ENCODE measurements around the gene GCN1.

The GCN1 gene

DNA sequence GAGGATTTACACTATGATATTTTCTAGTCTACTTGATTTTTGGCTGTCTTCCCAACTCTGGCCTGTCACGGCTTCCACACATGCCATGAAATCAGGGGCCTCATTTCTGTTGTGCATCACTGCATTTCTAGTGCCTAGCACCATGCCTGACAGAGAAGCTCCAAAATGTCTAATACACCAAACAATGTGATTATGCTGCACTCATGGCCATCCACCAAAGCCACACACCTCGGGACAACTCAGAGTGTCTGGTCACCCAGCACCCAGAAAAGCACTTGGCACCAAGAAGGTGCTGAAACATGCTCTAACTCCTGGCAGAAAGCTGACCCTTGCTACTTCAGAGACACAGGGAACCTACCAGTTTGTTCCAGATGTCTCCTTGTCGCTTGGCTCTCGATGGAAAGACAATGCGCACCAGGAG is 11.3 kb downstream of the GCN1 start:
- no peak for DNase-seq (ENCODE audit: low read depth, low spot score)

GRCh38 chr12:120181991-120182631 is 12.4 kb downstream of the GCN1 start:
- no peak for DNase-seq (ENCODE audit: low read depth, low spot score)

DNA sequence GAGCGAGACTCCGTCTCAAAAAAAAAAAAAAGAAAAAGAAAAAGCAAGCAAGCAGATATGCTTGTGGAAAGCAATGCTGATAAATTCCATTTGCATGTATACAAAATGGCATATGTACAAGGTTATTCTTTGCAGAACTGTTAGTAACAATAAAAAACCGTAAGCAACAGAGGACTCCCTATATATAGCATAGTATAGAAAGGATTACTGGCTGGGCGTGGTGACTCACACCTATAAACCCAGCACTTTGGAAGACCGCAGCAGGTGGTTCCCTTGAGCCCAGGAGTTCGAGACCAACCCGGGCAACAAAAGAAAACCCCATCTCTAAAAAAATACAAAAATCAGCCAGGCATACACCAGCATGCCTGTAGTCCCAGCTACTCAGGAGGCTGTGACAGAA is 13.5 kb downstream of the GCN1 start:
- DNase-seq (ENCODE audit: low read depth, low spot score), result no peak

DNA sequence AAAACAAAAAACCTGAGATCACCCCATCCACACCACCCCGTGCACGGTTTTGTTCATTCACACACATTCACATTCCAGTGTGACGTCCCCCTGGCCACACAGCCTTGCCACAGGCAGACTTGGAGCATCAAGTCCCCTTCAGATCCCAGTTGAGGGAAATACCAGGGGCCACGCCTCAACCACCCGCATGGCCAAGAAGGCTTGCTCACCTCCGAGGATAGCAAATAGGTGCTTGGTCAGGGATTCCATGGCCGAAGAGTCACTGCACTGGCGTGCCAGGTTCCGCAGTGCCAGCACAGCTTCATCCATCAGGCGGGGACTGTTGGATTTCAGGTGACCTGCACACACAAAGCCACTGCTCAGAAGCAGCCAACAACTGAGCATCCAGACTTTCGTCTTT is 19.0 kb downstream of the GCN1 start:
- DNase-seq (ENCODE audit: low read depth, low spot score), result no peak

DNA sequence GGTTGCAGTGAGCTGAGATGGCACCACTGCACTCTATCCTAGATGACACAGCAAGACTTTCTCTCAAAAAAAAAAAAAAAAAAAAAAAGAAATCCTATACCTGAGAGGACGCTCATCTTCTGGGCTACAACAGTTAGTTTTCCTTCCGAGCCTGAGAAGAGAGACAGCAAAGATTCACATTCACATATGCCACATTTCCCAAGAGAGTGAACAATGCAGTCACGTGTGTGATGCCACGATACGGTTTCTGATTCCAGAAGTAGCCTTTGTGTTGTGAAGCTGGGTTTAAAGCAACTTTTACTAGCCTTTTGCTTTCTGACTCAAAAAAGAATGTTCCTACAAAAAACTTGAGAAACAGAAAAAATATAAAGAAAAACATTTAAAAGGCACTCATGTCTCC is 19.5 kb downstream of the GCN1 start:
- no peak for DNase-seq (ENCODE audit: low read depth, low spot score)

- no peak for DNase-seq (ENCODE audit: low read depth, low spot score)
These were observed 22.5 kb downstream of the GCN1 start for GRCh38 chr12:120172053-120172452.

DNA sequence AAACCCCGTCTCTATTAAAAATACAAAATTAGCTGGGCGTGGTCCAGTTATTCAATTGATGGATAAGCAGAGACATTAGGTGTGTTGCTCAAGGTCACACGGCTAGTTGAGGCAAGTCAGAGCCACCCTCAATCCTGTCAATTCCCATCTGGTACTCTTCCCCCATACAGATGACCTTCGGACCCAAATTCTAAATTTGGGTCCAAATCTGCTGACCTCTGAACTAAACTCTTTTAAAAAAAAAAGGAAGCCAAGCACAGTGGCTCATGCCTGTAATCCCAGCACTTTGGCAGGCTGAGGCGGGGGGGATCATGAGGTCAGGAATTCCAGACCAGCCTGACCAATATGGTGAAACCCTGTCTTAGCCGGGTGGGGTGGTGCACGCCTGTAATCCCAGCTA is 23.9 kb downstream of the GCN1 start:
- DNase-seq (ENCODE audit: low read depth, low spot score), result no peak

- DNase-seq (ENCODE audit: low read depth, low spot score), result no peak
These were observed 24.6 kb downstream of the GCN1 start for GRCh38 chr12:120169946-120170345.

DNA sequence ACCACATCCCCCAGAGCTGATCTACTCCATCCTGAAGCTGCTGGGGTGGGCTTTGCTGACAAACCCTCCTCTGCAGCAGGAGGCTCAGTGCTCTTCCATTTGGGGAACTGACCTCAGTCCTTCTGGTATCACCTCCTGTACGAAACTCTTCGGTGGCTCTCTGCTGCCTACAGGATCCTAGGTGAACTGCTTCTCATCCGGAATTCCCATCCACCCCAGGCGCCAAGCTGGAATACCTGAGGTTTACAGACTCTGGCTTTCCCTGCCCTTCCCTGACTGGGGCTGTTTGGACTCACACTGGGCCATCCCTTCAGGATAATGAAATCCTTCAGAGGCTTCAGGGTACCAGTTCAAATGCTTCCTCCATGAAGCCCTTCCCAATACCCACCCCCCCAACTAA is 26.2 kb downstream of the GCN1 start:
- no peak for DNase-seq (ENCODE audit: low read depth, low spot score)

DNA sequence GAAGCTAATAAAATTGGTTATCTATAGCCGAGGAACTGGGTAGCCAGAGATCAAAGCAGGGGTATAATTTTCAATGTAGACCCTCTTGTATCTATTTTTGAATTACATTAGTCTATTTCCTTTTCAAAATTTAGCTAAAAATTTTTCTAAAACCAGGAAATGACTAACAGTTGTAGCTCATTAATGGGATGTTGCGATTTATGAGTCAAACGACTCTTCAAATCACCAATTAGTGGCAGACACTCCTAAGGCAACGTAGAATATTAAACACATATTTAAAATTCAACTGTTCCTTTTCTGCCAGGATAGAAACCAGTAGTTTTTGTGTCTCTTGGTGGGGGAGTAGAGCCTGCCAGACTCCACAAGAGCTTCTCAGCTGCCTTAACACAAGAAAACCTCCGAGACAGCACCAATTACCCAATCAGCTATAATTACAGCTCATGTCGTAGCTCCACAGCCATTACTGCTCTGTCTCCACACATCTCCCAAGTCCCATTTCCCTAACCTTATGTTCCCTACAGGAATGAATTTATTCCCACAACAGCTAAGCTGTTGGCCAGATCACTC is 26.9 kb downstream of the GCN1 start:
- DNase-seq (ENCODE audit: low read depth, low spot score), result no peak

GRCh38 chr12:120164293-120164692 is 30.2 kb downstream of the GCN1 start:
- DNase-seq (ENCODE audit: low read depth, low spot score), result no peak

- DNase-seq (ENCODE audit: low read depth, low spot score), result no peak
These were observed 31.8 kb downstream of the GCN1 start for GRCh38 chr12:120162763-120163162.

DNA sequence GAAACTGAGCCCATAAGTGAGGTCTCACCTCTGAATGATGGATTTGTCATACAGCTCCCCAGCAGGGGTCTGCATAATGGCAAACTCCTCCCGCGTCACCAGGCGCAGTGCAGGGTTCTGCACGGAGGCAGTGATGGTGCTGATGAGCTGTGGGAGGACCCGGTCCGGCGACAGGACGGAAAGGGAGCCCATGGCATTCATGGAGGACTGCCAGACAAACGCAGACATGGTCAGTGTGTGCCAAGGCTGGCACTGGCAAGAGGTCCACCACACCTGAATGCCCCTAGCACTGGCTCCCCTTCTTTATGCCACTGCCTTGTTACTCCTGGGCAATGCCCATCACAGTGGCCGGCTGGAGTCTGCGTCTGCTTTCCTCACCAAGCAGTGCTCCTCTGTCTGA is 32.7 kb downstream of the GCN1 start:
- no peak for DNase-seq (ENCODE audit: low read depth, low spot score)

DNA sequence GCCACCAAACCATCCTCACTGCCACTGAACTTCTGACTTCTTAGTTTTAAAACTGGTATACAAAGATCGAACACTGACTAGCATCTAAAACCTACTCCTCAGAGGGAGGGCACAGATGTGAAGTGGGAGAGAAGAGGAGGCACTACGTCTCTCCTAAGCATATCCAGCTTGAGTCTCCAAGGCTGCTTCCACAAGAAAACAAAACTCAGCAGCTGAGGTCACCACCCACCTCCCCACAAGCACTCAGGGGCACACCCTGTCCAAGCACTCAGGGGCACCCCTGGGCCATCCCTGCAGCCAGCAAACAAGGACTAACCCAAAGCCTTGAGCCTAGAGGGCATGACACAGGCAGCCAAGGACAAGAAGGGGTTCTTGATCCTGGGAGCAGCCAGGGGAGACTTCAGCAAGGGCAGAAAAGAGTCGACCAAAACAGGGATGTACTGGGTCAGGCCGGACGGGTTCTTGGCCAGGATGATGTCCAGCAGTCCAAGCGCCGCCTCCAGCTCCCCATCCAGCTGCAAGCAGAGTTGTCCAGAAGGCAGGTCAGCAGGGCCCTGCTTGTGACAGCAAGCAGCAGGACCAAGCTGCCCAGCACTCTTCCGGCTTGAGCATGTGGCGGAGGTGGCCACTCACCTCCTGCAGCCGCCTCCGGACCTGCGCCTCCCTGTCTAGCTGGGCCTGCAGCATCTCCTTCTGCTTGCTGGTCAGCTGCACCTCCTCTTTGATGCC is 34.8 kb downstream of the GCN1 start:
- no peak for DNase-seq (ENCODE audit: low read depth, low spot score)

DNA sequence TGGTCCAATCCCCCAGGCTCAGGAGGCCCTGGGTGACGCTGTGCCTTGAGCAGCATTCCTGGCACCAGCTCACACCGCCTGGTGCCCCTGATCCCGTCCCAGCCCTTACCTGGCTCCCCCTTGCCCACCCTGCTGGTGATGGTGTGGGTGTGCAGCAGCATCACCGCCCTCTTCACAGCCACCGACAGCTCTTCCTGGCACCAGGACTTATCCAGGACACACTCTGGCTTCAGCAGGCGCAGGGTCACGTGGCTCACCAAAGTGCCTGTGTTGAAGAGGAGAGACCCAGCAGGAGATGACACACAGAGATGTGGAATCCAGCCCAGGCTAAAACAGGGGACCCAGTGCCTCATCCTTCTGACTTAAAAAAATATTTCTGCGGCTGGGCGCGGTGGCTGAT is 36.2 kb downstream of the GCN1 start:
- DNase-seq (ENCODE audit: low read depth, low spot score), result no peak

DNA sequence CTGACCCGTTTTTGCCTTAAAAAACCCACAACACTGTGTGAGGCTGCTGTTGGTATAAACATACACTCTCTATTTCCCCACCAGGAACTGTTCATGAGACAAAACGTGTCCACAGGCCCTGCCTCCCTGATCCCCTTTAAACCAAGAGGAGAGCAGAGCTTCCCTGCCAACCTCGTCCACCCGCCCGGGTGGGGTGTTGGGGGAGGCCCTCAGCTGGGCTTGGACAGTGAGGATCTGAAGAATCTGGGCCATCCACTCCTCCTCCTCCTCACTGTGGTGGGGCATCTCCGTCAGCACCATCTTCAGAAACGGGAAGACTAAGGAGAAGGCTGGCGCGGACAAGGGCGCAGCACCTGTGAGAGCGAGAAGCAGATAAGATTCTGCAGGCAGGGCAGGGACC is 36.8 kb downstream of the GCN1 start:
- DNase-seq (ENCODE audit: low read depth, low spot score), result no peak

DNA sequence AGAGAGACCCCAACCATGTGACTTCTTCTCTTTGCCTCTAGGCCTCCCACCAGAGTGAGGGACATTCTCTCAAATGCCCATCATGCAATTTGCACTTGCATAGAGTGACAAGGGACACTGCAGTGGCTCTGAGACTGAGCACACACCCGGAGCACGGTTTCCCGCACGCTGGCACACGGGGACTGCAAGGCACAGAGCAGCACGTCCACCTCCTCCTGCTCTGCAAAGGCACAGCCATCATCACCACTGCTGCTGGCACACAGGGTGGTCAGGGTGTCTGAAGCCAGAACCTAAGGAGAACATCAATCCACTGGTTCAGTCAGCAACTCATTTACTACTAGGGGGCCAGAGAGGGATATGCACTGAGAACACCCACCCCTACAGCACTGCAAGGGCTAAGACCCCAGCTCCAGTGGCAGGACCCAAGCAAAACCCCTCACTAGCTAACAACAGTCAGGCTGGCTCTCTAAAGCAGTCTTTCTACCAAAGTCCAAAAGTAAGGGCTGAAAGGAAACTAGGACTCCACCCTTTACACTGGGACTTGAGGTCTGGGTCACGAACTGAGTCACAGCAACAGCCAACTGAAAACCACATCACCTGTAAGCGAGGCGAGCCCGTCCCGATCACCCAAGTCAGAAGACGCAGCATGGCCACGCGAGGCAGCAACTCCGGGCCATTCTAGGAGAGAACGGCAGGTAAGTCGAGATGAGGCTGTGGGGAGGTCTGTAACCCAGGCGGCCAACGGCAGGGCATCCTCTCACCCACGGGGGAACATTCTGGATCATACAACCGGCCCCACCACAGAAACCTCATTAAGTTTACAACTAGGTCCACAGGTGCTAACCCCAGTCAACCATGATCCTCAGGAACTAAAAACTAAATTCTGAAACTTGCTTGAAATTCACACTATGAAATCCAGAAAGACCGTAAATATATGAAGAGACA is 37.9 kb downstream of the GCN1 start:
- DNase-seq (ENCODE audit: low read depth, low spot score), result no peak

DNA sequence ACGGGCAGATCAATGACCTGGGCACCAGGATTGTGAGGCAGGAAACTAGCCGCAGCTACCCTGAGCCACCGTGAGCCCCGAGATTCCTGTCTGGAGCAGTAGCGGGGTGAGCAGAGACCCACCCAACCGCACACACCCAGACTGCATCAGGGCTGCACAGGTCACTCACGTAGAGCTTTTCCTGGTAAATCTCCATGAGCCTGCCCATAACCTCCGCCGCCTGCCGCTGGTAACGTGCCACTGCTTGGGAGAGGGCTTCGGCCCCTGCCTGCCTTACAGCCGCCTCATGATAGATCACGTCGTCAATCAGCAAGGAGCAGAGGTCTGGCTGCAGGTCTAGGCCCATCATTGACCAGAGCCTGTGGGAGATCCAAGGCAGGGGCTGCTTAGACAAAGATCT is 39.4 kb downstream of the GCN1 start:
- DNase-seq (ENCODE audit: low read depth, low spot score), result no peak

DNA sequence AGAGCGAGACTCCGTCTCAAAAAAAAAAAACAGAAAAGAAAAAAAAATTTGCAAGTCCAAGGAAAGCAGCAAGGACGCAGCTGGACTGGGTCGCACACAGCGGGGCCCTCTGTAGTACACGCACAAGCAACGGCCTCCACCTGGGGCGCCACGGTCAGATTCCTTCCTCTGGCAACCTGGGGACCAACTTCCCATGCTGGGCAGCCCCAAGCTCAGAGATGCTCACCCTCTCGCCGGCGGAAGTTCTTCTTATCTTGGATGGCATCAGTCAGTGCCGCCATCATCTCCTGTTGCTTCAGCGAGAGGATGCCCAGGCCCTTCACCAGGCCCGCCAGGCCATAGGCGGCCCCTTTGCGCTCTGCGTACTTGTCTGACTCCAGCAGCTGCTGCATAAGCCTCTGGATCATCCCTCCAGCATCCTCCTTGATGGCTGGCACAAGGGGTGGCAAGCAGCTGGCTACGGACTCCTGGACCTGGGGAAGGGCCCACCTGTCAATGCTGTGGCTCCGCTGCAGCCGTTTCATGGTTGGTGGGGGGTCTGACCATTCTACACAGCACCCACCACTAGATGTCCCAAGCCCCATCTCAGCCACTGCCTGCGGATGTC is 43.5 kb downstream of the GCN1 start:
- no peak for DNase-seq (ENCODE audit: low read depth, low spot score)

DNA sequence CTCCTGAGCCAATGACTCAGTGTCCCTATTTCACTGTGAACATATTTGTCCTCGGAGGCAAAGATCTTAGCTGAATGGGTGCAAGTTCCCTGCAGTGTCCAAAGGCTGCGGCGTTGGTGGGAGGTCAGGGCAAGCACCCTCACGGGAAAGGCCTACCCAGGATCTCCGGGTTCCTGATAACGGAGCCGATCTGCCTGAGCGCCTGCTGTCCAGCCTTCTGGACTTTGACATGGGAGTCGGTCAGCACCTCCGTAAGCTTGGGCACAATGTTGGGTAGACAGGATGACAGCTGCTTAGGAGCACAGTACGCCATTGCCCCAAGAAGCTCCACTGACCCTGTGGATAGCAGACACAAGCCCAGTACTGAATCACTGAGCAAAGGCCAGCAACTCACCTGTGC is 46.5 kb downstream of the GCN1 start:
- no peak for DNase-seq (ENCODE audit: low read depth, low spot score)

DNA sequence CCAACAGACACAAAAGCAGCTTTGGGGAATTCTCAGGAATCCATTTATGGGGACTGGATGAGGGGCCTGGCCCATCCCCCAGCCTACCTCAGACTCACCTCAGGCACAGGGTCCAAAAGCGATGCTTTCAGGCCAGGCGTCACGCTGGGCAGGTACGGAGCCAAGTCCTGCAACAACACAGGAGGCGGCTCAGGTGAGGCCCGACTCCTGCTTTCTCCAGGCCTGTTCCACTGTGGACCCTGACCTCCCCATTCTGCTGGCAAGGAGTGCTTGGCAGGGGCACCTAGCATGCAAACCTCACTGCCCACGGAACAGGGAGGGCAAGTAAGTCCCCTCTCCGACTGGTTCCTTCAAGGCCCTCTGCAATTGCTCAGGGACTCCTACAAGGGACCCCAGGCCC is 49.4 kb downstream of the GCN1 start:
- no peak for DNase-seq (ENCODE audit: low read depth, low spot score)

- DNase-seq (ENCODE audit: low read depth, low spot score), result no peak
These were observed 50.3 kb downstream of the GCN1 start for GRCh38 chr12:120144215-120144614.
